Astrocyte of the spinal cord (primary cell): ENCODE measurements around the gene PREX1.

Experiments used
- DNase-seq: peaks from one replicate; pipeline ENCODE4 v3.0.0; 2011; ENCODE audit warnings: low read depth, low spot score
- H3K4me3 ChIP-seq: 2 replicates; pipeline ENCODE4 v1.5.1; 2011; ENCODE audit warnings: low read depth, mild to moderate bottlenecking, low read length, moderate library complexity
- CTCF ChIP-seq: IDR thresholded peaks from 2 replicates; pipeline ENCODE4 v1.5.1; 2012; ENCODE audit warnings: low read depth, mild to moderate bottlenecking, low read length, inconsistent platforms
- in situ Hi-C: cut with HindIII; loops from 2 replicates; pipeline ENCODE4 v1.10.0; 2017; ENCODE audit warnings: low sequenced_read_pairs

PREX1 gene

GRCh38 chr20:48818031-48818370, 9.8 kb downstream of the PREX1 start:
- TF ChIP-seq CTCF, result no peak
- no peak overlapping the region for H3K4me3 ChIP-seq
- no peak for DNase-seq
- in situ Hi-C loops, result no loop called here

GRCh38 chr20:48817367-48818030, 10.3 kb downstream of the PREX1 start:
- DNase-seq, result no peak
- H3K4me3 ChIP-seq, result no peak overlapping the region
- TF ChIP-seq CTCF, result no peak
- in situ Hi-C loops, result no loop called here

GRCh38 chr20:48816282-48817205, 11.3 kb downstream of the PREX1 start:
- H3K4me3 ChIP-seq, result no peak overlapping the region
- no peak for TF ChIP-seq CTCF
- in situ Hi-C loops, result no loop called here
- DNase-seq, result no peak

GRCh38 chr20:48815537-48815936, 12.3 kb downstream of the PREX1 start:
- no peak for TF ChIP-seq CTCF

GRCh38 chr20:48814633-48815032, 13.2 kb downstream of the PREX1 start:
- TF ChIP-seq CTCF, result no peak
- H3K4me3 ChIP-seq, result no peak overlapping the region
- DNase-seq, result no peak
- in situ Hi-C loops, result no loop called here

More at GRCh38 chr20:48815537-48815936, 12.3 kb downstream of the PREX1 start:
- in situ Hi-C loops, result no loop called here
- DNase-seq, result no peak
- H3K4me3 ChIP-seq, result no peak overlapping the region

- in situ Hi-C loops, result no loop called here
- no peak overlapping the region for H3K4me3 ChIP-seq
- DNase-seq, result no peak
- TF ChIP-seq CTCF, result no peak
Measured at GRCh38 chr20:48813930-48814546, 13.8 kb downstream of the PREX1 start.
